ENCODE results near the gene SMG9.

GRCh38 chr19:43681821-43682220, 72.9 kb downstream of the SMG9 start:
- TF ChIP-seq CTCF (IDR thresholded peaks at IDR 0.05), result no peak
- no peak for TF ChIP-seq POLR2AphosphoS5 (IDR thresholded peaks at IDR 0.05)
